ENCODE results near the gene WDPCP. TPM values are rescaled to one million over a fixed set of nuclear protein-coding genes. Genes with fewer than 3 reads are reported as not detected.

WDPCP gene
- total RNA-seq, 1 donor from 2014 or later: 9.1 TPM

DNA sequence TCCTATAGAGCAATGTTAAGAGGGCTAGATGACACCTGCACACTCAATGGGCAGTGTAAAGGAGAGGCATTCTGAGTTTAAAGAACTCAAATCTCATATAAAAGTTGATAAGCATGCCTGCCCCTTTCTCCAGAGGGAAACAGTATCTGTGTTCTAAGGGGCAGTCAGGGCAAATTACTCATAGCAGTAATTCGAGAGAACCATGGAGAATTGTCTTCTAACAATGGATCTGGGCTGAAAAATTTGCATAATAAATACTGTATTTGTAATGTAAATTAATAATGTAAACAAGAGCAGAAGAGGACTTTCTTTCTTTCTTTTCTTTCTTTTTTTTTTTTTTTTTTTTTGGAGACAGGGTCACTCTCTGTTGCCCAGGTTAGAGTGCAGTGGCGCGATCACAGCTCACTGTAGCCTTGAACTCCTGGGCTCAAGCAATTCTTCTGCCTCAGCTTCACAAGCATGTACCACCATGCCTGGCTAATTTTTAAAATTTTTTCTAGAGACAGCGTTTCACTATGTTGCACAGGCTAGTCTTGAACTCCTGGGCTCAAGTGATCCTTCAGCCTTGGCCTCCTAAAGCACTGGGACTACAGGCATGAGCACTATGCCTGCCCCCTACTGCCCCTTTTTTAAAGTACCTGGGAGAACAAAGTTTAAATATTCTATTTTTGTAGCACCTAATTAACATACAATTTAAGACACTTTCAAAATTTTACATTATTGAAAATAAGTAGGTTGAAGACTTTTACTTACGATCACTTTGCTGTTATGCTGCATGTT, 467.0 kb downstream of the WDPCP start:
- DNase-seq (ENCODE audit: low read depth, low spot score): no peak
- H3K4me1 Mint-ChIP-seq: no peaks in the 10 kb centered on the region
- peaks cover 3% of the 10 kb centered on the region for H3K36me3 Mint-ChIP-seq (ENCODE audit: low read depth)
- TF ChIP-seq CTCF (conservative IDR thresholded peaks at IDR 0.05): no peak
- no peak overlapping the region for H3K27ac Mint-ChIP-seq (ENCODE audit: unreplicated experiment)
- no peaks in the 10 kb centered on the region for H3K27me3 Mint-ChIP-seq (ENCODE audit: low read depth)
- no peak overlapping the region for H3K4me3 Mint-ChIP-seq
- H3K9me3 Mint-ChIP-seq: peaks cover 6% of the 10 kb centered on the region

DNA sequence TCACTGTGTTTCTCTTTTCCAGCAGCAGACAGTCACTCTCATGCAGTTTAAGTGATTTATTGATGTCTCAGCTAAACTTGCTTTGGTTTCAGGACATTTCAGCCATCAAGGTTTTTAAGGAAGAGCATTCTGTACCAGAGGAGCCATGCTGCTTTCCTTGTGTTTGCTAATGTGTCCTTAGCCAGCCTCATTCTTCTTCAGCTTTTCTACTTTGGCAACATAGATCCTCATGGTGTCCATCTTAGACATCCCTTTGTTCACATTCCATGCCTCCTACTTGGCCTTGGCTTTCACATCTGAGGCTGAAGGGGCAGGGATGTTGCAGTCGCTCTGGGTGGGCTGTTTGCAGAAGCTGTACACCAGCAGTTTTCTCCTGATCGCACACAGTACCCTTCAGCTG, 469.5 kb downstream of the WDPCP start:
- DNase-seq (ENCODE audit: low read depth, low spot score): no peak
- Mint-ChIP-seq H3K27me3 (ENCODE audit: low read depth) (no peaks in the 10 kb centered on the region), H3K4me3 (no peak overlapping the region), H3K4me1 (no peaks in the 10 kb centered on the region), H3K36me3 (ENCODE audit: low read depth) (peaks cover 6% of the 10 kb centered on the region), H3K27ac (ENCODE audit: unreplicated experiment) (no peak overlapping the region), H3K9me3 (peaks cover 14% of the 10 kb centered on the region)
- TF ChIP-seq CTCF (conservative IDR thresholded peaks at IDR 0.05): no peak

GRCh38 chr2:63104482-63104881, 483.8 kb downstream of the WDPCP start:
- H3K4me1 Mint-ChIP-seq: no peaks in the 10 kb centered on the region
- TF ChIP-seq CTCF (conservative IDR thresholded peaks at IDR 0.05): no peak
- H3K27ac Mint-ChIP-seq (ENCODE audit: unreplicated experiment): no peak overlapping the region
- H3K9me3 Mint-ChIP-seq: peaks cover 48% of the 10 kb centered on the region
- no peak overlapping the region for H3K4me3 Mint-ChIP-seq
- no peak for DNase-seq (ENCODE audit: low read depth, low spot score)
- H3K36me3 Mint-ChIP-seq (ENCODE audit: low read depth): peaks cover 16% of the 10 kb centered on the region
- peaks cover 2% of the 10 kb centered on the region for H3K27me3 Mint-ChIP-seq (ENCODE audit: low read depth)

DNA sequence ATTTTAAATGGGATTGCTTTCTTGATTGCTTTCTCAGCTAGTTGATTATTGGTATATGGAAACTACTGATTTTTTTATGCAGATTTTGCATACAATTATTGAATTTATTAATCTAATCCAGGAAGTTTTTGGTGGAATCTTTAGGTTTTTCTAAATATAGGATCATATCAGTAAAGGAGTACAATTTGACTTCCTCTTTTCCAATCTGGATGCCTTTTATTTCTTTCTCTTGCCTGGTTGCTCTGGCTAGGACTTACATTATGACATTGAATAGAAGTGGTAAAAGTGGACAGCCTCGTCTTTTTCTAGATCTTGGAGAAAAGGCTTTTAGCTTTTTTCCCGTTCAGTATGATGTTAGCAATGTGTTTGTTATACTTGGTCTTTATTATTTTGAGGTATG, 486.3 kb downstream of the WDPCP start:
- peaks cover 14% of the 10 kb centered on the region for H3K36me3 Mint-ChIP-seq (ENCODE audit: low read depth)
- peaks cover 41% of the 10 kb centered on the region for H3K9me3 Mint-ChIP-seq

DNA sequence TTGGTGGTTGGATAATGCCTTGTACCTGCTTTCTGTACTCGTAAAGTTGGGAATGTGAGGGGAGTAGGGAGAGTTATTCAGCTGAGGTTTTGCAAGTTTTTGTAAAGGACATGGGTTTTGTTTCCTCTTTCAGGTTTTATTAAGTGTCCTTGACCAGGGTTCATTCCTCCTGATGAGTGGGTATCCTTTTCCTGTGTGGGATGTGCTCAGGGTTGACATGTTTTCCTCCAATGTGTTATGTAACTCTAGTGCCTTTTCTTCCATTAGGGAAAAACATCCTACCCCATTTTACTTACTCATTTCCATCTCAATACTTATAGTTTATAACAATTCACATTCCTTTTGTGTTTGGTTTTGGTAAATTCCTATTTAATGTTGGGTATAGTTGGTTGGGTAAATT, 489.2 kb downstream of the WDPCP start:
- no peak for DNase-seq (ENCODE audit: low read depth, low spot score)
- Mint-ChIP-seq H3K27ac (ENCODE audit: unreplicated experiment) (no peak overlapping the region), H3K4me3 (no peak overlapping the region), H3K27me3 (ENCODE audit: low read depth) (peaks cover 2% of the 10 kb centered on the region), H3K9me3 (peaks cover 29% of the 10 kb centered on the region), H3K4me1 (no peaks in the 10 kb centered on the region), H3K36me3 (ENCODE audit: low read depth) (peaks cover 5% of the 10 kb centered on the region)
- no peak for TF ChIP-seq CTCF (conservative IDR thresholded peaks at IDR 0.05)

More for the DNA sequence above, 486.3 kb downstream of the WDPCP start:
- Mint-ChIP-seq H3K27me3 (ENCODE audit: low read depth) (peaks cover 2% of the 10 kb centered on the region), H3K4me1 (no peaks in the 10 kb centered on the region), H3K4me3 (no peak overlapping the region), H3K27ac (ENCODE audit: unreplicated experiment) (no peak overlapping the region)
- TF ChIP-seq CTCF (conservative IDR thresholded peaks at IDR 0.05): no peak
- no peak for DNase-seq (ENCODE audit: low read depth, low spot score)
